ENCODE results near the gene SLC35G1. TPM values are rescaled to one million over a fixed set of nuclear protein-coding genes. Genes with fewer than 3 reads are reported as not detected.

Gene SLC35G1
- total RNA-seq, 1 donor from 2014 or later, result 7.3 TPM

DNA sequence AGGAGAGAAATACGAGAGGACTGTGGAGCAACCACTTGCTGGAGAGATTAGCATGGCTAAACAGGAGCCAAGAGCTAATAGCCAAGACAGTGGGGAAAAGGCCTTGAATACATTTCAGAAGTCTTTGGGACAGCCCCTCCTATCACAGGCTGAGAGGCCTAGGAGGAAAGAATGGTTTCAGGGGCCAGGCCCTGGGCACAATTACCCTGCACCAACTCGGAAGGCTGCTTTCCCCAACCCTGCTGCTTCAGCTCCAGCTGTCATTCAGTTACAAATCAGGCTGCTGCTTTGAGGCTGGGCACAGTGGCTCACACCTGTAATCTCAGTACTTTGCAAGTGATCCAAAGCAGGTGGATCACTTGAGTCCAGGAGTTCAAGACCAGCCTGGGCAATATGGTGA is 32.0 kb upstream of the SLC35G1 start:
- Mint-ChIP-seq H3K36me3 (no peaks in the 10 kb centered on the region), H3K4me3 (no peak overlapping the region), H3K27ac (no peak overlapping the region), H3K9me3 (no peaks in the 10 kb centered on the region), H3K4me1 (no peaks in the 10 kb centered on the region), H3K27me3 (ENCODE audit: low read depth) (peaks cover 39% of the 10 kb centered on the region)
- DNase-seq (ENCODE audit: low spot score in 2 of 2, unreplicated experiment in 2 of 2), result no peak
- TF ChIP-seq, protein P1, sequence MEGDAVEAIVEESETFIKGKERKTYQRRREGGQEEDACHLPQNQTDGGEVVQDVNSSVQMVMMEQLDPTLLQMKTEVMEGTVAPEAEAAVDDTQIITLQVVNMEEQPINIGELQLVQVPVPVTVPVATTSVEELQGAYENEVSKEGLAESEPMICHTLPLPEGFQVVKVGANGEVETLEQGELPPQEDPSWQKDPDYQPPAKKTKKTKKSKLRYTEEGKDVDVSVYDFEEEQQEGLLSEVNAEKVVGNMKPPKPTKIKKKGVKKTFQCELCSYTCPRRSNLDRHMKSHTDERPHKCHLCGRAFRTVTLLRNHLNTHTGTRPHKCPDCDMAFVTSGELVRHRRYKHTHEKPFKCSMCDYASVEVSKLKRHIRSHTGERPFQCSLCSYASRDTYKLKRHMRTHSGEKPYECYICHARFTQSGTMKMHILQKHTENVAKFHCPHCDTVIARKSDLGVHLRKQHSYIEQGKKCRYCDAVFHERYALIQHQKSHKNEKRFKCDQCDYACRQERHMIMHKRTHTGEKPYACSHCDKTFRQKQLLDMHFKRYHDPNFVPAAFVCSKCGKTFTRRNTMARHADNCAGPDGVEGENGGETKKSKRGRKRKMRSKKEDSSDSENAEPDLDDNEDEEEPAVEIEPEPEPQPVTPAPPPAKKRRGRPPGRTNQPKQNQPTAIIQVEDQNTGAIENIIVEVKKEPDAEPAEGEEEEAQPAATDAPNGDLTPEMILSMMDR (IDR thresholded peaks at IDR 0.05; ENCODE audit: unreplicated experiment), result no peak

DNA sequence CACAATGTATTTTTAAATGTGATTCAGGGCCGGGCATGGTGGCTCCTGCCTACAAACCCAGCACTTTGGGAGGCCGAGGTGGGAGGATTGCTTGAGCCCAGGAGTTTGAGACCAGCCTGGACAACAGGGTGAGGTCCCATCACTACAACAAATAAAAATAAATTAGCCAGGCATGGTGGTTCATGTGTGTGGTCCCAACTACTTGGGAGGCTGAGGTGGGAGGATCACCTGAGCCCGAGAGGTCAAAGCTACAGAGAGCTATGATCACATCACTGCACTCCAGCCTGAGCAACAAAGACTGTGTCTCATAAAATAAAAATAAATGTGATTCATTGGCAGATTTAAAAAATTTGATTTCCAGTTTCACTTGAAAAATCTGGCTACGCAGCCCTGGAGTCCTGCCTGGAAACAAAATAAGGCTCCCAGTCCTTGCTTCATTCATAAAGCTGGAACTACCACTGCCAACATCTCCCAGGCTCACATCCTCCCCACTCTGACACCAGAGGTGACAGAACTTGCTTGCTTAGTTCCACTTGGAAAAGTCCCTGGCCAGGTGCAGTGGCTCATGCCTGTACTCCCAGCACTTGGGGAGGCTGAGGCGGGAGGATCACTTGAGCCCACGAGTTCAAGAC is 27.9 kb upstream of the SLC35G1 start:
- no peaks in the 10 kb centered on the region for H3K36me3 Mint-ChIP-seq
- no peaks in the 10 kb centered on the region for H3K9me3 Mint-ChIP-seq
- H3K4me3 Mint-ChIP-seq, result no peak overlapping the region
- peaks cover 24% of the 10 kb centered on the region for H3K27me3 Mint-ChIP-seq (ENCODE audit: low read depth)
- DNase-seq (ENCODE audit: low spot score in 2 of 2, unreplicated experiment in 2 of 2), result no peak
- H3K27ac Mint-ChIP-seq, result no peak overlapping the region
- H3K4me1 Mint-ChIP-seq, result no peaks in the 10 kb centered on the region
- TF ChIP-seq, protein P1 (IDR thresholded peaks at IDR 0.05; ENCODE audit: unreplicated experiment), result no peak

GRCh38 chr10:93867525-93867924 is 26.3 kb upstream of the SLC35G1 start:
- H3K9me3 Mint-ChIP-seq, result no peaks in the 10 kb centered on the region
- H3K4me3 Mint-ChIP-seq, result no peak overlapping the region
- peaks cover 24% of the 10 kb centered on the region for H3K27me3 Mint-ChIP-seq (ENCODE audit: low read depth)
- no peak for DNase-seq (ENCODE audit: low spot score in 2 of 2, unreplicated experiment in 2 of 2)
- no peaks in the 10 kb centered on the region for H3K4me1 Mint-ChIP-seq
- no peak overlapping the region for H3K27ac Mint-ChIP-seq
- H3K36me3 Mint-ChIP-seq, result no peaks in the 10 kb centered on the region
- TF ChIP-seq, protein P1 (IDR thresholded peaks at IDR 0.05; ENCODE audit: unreplicated experiment), result no peak

DNA sequence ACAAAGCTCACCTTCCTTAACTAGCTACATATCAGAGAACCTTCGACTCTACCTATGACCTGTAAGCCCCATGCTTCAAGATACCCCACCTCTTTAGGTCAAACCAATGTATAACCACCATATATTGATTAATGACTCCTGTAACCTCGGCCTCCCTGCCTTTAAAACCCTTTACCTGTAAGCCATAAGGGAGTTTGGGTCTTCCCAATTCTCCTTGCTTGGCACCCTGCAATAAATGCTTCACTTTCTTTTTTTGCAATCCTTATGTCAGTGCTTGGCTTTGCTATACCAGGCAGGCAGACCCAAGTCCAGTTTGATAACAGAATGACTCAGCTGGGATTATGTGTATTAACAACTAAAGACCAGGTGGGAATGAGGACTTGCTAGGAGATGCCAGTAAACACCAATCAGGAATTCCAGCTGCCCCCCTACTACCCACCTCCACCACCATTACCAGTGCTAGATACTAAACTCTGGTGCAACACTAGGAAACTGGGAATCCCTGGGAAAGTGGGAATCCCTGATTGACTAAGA is 22.0 kb upstream of the SLC35G1 start:
- TF ChIP-seq, protein P1 (IDR thresholded peaks at IDR 0.05; ENCODE audit: unreplicated experiment), result no peak
- peaks cover 15% of the 10 kb centered on the region for H3K4me1 Mint-ChIP-seq
- H3K27ac Mint-ChIP-seq, result no peak overlapping the region
- no peak overlapping the region for H3K4me3 Mint-ChIP-seq
- H3K27me3 Mint-ChIP-seq (ENCODE audit: low read depth), result peaks cover 14% of the 10 kb centered on the region
- no peaks in the 10 kb centered on the region for H3K9me3 Mint-ChIP-seq
- DNase-seq (ENCODE audit: low spot score in 2 of 2, unreplicated experiment in 2 of 2), result no peak
- H3K36me3 Mint-ChIP-seq, result no peaks in the 10 kb centered on the region

DNA sequence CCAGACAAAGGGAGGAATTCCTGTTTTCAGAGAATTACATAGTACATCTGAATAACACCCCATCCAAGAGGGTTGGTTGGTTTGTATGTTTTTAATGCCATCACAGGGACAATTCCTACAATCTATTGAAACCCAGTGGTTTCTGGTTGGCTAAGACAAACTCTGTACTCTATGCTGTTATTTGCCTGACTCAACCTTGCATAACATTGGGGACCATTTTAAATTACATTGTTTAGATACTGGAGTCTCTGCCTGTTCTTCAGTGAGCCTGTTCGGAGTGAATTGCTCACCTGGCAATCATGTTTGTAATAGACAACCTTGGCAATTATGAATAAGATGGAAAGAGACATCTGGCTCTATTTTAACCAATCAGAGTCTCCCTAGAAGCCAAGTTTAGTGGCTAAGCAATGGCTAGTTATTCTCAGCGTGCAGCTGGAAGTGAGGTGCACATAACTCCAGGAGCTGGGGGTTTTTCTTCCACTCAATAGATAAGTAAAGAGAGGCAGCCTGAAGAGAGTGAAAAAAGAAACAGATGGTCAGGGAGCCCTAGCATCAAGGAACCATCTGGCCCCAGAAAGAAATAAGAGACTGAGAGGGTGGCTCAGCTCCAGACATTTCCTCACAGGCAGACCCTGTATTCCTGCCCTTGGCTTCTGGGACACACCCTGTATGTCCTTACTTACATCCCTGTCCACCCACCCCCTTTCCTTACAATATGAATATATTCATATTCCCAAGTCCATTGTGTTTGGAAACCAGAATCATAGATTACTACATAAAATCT is 21.2 kb upstream of the SLC35G1 start:
- Mint-ChIP-seq H3K9me3 (no peaks in the 10 kb centered on the region), H3K27me3 (ENCODE audit: low read depth) (peaks cover 7% of the 10 kb centered on the region), H3K4me1 (peaks cover 15% of the 10 kb centered on the region), H3K27ac (no peak overlapping the region), H3K36me3 (no peaks in the 10 kb centered on the region), H3K4me3 (no peak overlapping the region)
- TF ChIP-seq, protein P1 (IDR thresholded peaks at IDR 0.05; ENCODE audit: unreplicated experiment), result no peak
- no peak for DNase-seq (ENCODE audit: low spot score in 2 of 2, unreplicated experiment in 2 of 2)

Measured in mesothelial cell of epicardium (in vitro differentiated cells).